ENCODE results near the gene THAP4. TPM values are rescaled to one million over a fixed set of nuclear protein-coding genes. Genes with fewer than 3 reads are reported as not detected.

Gene THAP4
- polyA plus RNA-seq, 4 donors = 57.6 to 75.1 (median 69.1) TPM

GRCh38 chr2:241553512-241553830 lies 83.5 kb downstream of the THAP4 start:
- DNase-seq (ENCODE audit: low read depth in 4 of 4, low spot score in 2 of 4) = no peak

- no peak for DNase-seq (ENCODE audit: low read depth in 4 of 4, low spot score in 2 of 4)
Measured at GRCh38 chr2:241551998-241552737, 84.8 kb downstream of the THAP4 start.

DNA sequence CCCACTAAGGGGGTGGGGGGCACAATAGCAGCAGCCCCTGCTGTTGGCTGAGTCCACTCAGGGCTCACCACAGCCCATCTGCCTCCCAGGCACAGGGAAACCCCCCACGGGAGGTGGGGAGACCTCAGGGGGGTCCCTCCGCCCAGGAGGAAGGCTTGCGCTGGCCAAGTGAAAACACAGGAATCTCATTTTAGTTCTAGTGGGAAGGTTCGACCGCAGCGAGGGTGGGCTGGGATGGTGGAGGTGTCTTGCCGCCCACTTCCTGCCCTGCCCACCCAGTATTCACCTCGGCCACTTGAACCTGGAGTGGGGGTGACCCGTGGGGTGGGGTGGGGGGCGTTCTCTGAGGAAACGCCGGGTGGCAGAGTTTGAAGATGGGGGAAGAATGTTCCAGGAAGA lies 85.4 kb downstream of the THAP4 start:
- DNase-seq (ENCODE audit: low read depth in 4 of 4, low spot score in 2 of 4) = no peak

- no peak for DNase-seq (ENCODE audit: low read depth in 4 of 4, low spot score in 2 of 4)
Measured at GRCh38 chr2:241550616-241551580, 86.1 kb downstream of the THAP4 start.

- DNase-seq (ENCODE audit: low read depth in 4 of 4, low spot score in 2 of 4) = no peak
Measured at GRCh38 chr2:241548451-241548835, 88.5 kb downstream of the THAP4 start.

- DNase-seq (ENCODE audit: low read depth in 4 of 4, low spot score in 2 of 4) = no peak
Measured at GRCh38 chr2:241547781-241548450, 89.0 kb downstream of the THAP4 start.

GRCh38 chr2:241546771-241547498 lies 90.0 kb downstream of the THAP4 start:
- no peak for DNase-seq (ENCODE audit: low read depth in 4 of 4, low spot score in 2 of 4)

DNA sequence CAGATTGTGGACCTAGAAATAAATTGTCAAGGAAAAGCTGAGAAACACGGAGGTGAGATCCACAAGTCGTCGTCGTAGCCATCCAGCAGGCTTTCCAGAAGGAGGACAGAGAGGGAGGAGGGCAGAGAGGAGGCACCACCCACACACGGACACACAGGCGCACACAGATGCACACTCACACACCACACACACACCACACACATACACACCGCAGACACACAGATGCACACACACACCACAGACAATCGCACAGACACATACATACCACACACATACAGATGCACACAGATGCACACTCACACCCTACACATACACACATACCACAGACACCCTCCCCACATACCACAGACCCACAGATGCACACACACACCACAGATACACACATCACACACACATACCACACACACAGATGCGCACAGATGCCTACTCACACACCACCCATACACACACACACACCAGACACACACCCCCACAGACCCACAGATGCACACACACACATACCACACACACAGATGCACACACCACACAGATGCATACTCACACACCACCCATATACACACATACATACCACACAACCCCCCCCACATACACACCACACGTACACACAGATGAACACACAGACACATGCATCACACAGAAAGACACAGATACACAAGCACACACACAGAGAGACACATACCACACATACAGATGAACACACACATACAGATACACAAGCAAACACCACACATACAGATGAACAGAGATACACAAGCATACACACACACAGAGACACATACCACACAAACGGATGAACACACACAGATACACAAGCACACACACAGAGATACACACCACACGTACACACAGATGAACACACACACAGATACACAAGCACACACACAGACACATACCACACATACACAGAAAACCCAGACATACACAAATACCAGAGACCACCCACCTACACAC lies 91.2 kb downstream of the THAP4 start:
- DNase-seq (ENCODE audit: low read depth in 4 of 4, low spot score in 2 of 4) = no peak

DNA sequence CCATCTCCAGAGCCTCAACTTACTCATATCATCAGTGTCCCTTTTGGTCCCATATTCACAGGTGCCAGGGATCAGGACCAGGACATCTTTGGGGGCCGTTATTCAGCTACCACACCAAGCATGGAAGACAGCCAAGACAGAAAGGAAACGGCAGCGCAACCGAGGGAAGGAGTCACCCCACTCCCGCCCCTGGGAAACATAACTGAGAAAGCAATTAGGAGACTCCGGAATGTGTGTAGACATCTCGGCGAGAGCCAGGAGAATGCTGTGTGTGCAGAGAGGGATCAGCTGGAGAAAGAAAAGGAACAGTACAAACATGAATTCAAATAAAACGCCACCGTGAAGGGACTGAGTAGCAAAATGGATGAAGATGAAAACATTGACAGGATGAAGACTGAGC lies 91.9 kb downstream of the THAP4 start:
- no peak for DNase-seq (ENCODE audit: low read depth in 4 of 4, low spot score in 2 of 4)

DNA sequence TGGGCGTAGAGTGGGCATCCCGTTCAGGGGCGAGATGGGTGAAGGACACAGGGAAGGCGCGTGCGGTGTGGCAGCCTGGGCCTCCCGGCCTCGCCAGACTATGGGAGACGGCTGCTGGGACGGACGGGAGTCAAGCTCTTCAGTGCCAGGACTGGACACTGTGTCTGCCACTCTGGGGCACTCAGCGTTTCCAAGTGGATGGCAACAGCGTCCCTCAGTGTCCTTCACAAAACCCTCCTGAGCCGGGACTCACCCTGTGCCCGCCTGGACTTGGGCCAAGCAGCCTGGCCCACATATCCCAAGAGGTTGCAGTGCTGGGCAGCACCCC lies 94.7 kb downstream of the THAP4 start:
- no peak for DNase-seq (ENCODE audit: low read depth in 4 of 4, low spot score in 2 of 4)

DNA sequence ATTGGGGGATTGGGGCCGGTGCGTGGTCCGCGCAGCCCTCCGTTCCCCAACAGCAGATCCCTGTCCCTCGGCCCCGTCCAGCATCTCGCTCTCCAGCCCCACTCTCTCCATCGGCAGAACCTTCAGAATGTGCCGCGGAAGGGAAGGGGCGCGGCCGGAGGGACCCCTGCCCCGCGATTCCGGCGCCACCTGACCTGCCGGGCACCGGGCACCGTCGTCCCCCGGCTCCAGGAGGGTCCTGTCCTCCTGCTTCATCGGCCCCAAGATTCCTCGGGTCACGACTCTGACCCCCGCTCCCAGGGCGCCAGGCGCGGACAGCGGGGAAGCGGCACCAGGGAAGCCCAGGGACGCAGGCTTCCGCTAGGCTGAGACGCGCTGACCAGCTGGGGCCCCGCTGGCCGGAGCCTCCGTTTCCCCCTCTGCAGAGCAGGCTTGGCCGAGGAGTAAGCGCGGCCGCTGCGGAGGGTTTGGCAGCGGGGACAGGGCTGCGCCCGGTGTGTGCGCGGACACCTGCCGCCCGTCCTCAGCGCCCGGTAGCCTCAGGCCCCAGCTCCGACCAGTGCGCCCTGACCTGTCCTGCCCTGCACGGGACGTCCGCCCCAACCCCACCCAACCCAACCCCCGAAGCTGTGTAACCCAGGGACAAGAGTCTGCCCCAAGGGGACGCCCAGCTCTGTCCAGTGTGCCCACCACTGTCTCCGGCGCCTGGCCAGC lies 95.2 kb downstream of the THAP4 start:
- no peak for DNase-seq (ENCODE audit: low read depth in 4 of 4, low spot score in 2 of 4)

DNA sequence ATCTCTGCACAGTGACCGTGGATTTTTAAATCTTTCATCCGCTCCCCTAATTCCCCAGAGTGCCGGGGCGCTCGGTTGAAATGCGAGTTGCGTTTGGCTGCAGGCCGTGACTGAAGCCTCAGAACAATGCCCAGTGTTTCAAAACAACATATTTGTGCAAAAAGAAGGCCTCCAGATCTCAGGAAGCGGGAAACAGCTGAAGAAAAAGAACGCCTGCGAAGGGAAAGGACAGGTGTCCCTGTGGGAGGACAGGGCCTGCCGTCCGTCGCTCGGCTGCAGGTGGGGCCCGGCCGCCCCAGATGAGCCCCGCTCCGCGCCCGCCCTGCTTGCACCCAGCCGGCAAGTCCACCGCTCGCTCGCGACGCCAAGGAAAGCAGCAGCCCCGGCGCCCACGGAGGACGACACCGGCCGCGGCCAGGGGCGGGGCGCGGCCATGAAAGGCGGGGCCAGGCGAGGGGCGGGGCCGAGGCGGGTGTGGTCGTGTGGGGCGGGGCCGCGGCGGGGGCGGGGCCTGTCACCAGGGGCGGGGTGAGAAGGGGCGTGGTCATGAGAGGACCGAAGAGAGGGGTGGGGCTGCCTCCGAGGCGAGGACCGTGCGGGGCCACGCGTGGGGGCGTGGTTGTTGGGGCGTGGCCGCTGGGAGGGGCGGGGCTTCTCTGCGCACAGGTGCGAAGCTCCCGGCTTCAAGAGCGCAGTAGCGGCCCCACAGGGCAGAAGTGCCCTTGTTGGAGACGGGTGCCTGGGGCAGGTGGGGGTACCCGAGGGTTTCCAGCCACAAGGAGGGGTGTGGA lies 96.0 kb downstream of the THAP4 start:
- no peak for DNase-seq (ENCODE audit: low read depth in 4 of 4, low spot score in 2 of 4)

DNA sequence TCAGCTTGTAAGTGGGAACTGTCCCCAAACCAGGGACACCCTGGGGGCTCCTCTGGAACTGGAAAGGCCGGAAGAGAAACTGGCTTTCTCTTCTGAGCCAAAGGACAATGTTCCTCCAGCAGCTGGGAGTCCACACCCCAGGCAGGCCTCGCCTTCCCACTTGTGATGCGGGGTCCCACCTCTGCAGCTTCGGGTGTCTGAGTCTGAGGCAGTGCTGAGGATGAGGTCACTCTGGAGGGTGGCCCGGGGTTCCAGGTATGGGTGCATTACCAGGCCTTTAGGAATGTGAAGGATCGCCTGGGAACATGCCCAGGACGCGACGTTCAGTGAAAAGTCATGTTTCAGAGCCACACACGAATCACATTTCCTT lies 96.6 kb downstream of the THAP4 start:
- DNase-seq (ENCODE audit: low read depth in 4 of 4, low spot score in 2 of 4) = no peak

DNA sequence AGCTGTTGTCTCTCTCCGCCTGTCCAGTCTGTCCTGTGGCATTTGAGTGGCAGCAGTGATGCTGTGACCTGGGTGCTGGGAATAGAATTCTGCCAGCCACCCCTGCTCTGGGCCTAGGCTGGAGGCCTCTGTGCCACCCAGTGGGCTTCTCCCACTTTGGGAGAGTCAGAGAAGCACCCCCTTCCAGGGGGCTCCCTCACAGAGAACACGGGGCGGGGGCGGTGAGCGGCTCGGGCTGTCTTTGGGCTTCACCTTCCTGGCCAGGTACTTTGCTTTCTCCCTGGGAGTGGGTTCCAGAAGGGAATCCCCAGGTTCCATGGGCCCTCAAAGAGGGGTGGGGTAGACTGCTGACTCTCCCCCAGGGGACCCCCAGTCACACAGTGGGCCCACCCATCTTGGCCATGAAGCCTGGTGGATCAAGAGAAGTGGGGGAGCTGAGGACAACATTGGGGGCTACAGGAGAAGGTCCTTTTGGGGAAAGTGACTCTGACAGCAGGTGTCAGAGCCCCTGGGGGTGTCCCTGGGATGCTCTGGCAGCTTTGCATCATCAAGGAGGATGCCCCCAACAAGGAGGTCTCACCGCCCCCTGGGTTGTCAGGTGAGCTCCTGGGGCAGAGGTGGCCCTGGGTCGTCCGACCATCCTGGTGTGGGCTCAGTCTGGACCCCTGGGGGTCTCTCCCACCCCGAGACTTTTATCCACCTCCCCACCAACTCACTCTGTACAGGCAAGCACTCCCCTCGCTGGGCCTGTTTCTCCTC lies 97.2 kb downstream of the THAP4 start:
- no peak for DNase-seq (ENCODE audit: low read depth in 4 of 4, low spot score in 2 of 4)

DNA sequence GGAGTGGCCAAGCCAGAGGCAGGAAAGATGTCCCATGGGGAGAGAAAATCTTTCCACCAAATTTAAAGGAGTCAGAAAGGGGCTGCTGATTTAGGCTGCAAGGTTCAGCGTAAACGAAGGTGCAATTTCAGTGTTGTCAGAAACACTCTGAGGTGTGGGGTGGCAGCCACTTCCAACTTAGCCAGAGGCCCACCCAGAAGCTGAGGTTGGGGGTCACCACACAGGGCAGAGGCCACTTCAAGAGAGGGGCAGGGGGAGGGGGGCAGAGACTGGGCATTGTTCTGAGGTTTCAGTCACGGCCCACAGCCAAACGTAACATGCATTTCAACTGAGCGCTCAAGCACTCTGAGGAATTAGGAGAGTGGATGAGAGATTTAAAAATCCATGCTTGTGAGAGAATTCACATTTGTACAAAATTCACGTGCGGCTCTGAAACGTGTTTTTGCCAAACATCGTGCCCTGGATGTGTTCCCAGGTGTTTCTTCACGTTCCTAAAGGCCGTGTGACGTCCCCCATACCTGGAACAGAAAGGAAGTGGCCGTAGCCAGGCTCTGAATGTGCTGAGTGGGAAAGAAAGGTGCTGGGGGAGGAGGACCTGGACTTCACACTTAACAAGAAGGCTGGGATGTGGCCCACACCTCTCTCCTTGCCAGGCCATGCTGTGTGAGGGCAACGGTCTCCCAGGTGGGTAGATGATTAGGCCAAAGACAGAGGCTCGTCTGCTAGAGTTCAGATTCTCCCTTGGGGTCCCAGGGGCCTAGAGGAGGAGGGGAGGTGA lies 97.9 kb downstream of the THAP4 start:
- no peak for DNase-seq (ENCODE audit: low read depth in 4 of 4, low spot score in 2 of 4)

DNA sequence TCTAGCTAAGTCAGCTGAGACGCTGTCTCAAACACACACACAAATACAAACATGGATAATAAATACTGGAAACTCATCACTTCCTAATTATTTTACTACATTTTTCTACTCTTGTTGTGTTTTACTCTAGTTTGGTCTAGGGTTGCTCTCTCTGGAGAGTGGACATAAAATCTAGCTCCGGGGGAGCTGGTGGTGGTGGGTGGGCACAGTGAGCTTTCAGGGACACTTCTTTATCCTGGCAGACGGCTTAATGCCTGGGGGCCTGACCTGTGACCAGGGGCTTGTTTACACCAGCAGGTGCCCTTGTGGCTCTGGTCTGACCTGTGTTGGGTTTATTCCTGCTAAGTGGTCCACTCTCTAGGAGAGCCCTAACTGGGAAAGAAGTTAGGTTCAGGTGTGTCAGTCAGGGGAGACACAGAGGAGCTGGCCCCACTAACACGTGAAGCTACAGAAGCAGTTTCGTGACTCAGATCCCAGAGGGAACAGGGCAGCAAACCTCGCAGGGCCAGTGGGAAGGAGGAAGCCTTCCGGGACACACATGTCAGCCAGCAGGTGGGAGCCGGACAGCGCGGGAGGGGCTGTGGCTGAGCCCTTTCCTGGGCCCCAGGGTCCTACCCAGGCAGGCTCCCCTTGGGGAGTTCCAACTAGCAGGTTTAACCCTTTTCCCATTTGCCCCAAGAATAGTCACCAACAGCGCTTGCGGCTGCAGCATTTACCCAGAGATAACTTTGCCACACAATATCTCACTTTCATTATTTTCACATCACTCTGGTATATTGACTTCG lies 100.9 kb downstream of the THAP4 start:
- DNase-seq (ENCODE audit: low read depth in 4 of 4, low spot score in 2 of 4) = no peak
